NCI-H82 treated with DMSO at 0.1 percent for 48 hours (cell line): Measurements from ENCODE around the gene ZNF524.
A peak's percentile ranks its signal among the peaks of the same experiment; 100 is the strongest.

Experiments
- DNase-seq: peaks from one replicate; lab custom pipeline; 2025; ENCODE audit not compliant: unreplicated experiment; lab: John Stamatoyannopoulos, UW

ZNF524 gene

DNA sequence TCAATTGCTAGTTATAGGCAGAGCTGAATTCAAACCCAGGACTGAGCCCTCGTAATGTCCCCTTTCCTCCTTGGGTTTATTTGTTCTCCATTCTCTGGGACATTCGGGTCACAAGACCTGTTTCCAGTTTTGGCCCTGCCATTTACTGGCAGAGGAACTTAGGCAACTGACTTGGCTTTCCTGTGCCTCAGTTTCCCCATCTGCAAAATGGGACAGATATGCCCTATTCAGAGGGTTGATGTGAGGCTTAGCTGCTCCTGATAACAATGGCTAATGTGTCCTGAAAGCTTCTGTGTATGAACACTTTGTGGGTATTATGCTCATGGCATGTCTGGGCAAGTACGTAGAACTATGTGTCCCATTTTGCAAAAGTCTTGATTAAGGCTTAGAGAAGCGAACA is 996 bp downstream of the ZNF524 start:
- no peak for DNase-seq

DNA sequence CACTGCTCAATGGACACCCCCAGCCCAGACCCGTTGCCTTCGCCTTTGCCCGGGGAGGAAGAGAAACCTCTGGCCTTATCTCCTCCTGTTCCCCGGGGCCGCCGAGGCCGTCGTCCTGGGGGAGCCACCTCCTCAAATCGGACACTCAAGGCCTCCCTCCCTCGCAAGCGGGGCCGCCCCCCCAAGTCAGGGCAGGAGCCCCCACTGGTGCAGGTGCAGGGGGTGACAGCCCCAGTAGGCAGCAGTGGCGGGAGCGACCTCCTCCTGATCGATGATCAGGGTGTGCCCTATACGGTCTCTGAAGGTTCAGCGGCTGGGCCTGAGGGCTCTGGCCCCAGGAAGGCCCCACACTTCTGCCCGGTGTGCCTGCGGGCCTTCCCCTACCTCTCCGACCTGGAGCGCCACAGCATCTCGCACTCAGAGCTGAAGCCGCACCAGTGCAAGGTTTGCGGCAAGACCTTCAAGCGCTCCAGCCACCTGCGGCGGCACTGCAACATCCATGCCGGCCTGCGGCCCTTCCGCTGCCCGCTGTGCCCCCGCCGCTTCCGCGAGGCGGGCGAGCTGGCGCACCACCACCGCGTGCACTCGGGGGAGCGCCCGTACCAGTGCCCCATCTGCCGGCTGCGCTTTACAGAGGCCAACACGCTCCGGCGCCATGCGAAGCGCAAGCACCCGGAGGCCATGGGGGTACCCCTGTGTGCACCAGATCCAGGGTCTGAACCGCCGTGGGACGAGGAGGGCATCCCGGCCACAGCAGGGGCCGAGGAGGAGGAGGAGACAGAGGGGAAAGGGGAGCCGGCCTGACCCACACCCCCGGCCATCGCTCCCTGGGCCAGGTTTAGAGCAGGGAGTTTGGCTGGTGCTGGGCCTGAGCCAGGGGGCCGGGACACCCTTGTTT is 2.3 kb downstream of the ZNF524 start:
- no peak for DNase-seq

DNA sequence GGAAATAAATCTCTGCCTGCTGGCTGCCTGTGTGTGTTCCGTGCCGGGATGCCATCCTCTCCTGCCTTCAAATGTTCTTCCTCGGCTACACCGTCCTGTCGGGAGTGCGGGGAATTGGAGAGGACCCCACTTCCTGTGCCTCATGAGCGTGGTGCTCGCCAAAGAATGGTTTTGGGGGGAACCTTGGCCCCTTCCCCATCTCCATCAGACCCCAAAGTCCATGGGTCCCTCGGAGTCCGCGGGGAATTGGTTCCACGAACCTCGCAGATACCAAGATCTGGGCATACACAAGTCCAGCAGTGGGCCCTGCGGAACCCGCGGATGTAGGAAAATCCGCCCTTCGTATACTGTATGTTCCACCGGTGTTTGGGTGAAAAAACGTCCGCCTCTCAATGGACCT is 3.0 kb downstream of the ZNF524 start:
- DNase-seq: no peak

DNA sequence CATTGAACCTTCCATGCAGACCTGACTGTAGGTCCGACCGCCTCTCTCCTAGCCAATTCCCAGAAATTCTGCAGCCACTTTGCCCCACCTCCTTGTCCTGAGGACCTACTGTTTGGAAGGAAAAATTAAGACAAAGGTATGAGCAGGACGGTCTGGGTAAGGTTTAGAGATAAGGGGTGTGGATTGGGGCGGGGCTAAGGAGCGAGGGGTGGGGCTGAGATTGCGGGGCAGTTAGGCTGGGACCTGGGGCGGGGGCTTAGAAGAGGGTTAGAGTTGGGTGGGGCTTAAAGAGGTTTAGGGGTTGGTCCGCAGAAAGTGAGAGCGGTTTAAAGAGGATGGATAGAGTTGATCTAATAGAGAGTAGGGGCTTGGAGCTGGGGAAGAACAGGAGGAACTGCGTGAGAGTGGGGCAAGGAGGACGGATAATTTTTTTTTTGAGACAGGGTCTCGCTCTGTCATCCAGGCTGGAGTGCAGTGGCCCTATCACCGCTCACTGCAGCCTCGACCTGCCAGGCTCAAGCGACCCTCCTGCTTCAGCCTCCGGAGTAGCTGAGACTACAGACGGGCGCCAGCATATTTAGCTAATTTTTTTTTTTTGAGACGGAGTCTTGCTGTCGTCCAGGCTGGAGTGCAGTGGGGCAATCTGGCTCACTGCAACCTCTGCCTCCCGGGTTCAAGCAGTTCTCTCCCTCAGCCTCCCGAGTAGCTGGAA is 3.6 kb downstream of the ZNF524 start:
- DNase-seq: no peak

DNA sequence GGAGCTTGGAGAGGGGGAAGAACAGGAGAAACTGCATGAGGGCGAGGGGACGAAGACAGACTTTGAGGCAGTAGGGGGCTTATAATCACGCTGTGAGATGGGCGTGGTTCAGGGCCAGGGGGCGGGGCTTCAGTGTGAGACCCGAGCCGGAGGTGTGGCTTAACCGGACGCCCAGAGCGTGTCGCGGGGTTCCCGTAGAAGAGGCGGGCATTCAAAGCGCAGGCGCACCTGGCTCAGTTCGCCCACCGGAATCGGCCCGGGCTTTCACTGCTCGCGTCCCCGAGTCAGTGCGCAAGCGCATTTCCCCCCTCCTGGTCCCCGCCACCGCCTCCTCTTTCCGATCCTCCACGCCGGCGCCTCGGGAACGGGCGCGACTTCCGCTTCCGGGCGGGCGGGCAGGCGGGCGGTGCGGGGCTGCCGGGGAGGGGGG is 5.1 kb downstream of the ZNF524 start:
- peak; percentile 97 for DNase-seq

DNA sequence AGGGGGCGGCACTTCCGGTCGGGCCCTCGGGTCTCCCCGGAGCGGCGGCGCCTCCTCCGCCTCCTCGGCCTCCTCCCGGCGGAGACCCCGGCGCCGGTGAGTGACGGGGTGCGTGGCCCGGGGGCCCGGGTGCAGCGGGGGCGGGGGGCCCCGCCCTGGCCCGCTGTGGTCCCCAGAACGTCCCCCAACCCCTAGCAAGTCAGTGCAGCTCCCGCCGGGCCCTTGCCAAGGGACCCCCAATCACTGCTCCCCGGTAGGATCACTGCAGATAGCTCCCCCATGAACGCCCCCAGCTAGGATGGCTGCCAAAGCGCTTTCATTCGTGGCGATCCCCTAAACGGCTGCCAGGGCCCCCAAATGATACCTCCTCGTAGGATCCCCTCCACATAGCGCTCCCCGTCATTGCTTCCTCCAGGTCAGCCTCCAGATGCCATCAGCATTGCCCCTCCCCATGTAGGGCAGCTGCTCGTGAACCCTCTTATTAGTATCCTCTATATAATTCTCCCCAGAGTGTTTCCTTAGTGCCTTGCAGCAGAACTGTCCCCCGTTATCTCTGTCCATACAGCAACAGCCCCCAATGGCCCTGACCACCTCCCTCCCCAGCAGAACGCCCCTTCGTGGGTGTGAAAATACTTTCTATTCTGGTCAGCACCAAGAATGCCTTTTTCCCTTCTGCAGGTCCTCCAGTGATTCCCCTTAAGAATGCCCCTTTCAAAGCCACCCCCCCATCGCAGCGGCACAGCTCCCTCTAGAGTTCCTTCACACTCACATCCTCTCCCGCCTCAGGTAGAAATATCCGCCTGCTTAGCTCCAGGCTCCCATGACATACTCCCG is 5.8 kb downstream of the ZNF524 start, which contains the start of gene ZNF865:
Gene ZNF865 (plus strand): TSS at position 11 of the 834 bp plus-strand sequence. CDS start 7,972 bp downstream, outside the sequence.
- peak; percentile 75 for DNase-seq

DNA sequence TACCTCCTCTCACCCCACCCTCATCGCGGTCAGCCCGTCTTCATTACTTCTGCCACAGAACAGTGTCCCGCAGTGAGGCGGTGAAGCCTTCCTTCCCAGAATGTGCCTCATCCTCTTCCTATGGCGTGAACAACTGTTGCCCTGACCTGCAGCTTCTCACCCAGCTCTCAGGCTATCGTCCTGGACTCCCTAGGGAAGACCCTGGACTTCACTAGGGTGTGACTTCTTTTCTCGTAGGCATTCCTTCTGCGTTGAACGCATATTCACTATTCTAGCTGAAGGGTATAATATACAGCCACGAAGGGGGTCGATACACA is 6.3 kb downstream of the ZNF524 start:
- DNase-seq: no peak

DNA sequence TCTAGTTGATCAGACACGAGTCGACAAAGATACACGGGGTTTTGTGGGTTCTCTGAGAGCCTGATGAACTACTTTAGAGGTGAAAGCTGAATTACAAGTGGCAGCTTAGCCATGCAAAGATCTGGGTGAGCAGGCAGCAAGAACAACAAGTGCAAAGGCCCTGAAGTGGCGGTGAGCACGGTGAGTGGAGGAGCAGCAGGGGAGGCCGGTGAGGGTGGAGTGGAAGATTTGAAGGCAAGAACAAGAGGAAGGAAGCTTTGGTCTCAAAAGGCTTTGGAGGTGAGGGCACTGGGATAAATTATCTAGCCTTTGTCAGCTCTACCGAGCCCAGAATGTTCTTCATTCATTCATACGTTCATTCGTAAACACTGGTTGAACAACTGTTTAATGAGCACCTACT is 6.7 kb downstream of the ZNF524 start:
- no peak for DNase-seq

DNA sequence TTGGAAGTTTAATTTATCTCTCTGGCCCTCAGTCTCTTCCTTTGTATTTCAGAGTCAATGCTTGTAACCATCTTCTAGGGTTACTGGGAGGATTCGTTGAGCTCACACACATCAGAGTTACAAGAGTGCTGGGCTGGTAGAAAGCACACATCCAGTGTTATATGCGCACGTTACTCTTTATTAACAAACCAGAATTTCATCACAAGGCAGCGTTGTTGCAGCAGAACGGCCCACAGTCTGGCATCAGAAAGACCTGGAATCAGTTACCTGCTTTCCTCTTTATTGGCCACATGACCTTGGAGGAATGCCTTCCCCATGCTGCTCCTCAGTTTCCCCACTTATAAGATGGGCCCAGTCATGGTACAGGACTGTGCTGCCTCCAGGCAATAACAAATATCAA is 9.2 kb downstream of the ZNF524 start:
- no peak for DNase-seq

DNA sequence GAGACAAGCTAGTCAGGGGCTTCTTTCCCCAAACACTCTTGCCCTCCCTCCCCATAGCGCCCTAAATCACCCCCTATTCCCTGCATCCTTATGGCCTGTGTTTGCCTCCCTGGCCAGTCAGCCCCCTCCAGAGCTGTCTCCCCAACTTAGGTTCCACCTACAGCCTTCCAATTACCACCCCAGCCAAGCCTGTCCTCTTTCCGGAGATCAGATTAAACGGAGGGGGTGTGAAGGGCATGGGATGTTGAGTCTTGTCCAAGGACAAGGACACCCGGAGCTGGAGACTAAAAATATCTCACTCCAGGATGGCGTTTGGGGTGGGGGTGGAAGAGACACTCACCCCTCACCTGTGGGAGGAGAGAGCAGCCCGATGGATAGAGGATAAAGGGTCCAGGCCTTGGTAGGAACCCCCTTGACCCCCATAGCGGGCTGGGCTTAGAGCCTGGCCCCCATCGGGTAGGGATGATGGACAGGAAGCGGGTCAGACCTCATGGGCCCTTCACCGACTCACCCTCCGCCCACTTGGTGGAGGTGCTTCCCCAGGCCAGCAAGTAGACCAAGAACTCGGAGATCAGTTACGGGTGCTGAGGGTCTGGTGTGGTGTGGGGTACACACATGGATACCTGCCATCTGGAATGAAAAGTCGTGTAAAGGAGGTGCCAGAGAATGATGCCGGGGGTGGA is 11.4 kb downstream of the ZNF524 start:
- DNase-seq: no peak

DNA sequence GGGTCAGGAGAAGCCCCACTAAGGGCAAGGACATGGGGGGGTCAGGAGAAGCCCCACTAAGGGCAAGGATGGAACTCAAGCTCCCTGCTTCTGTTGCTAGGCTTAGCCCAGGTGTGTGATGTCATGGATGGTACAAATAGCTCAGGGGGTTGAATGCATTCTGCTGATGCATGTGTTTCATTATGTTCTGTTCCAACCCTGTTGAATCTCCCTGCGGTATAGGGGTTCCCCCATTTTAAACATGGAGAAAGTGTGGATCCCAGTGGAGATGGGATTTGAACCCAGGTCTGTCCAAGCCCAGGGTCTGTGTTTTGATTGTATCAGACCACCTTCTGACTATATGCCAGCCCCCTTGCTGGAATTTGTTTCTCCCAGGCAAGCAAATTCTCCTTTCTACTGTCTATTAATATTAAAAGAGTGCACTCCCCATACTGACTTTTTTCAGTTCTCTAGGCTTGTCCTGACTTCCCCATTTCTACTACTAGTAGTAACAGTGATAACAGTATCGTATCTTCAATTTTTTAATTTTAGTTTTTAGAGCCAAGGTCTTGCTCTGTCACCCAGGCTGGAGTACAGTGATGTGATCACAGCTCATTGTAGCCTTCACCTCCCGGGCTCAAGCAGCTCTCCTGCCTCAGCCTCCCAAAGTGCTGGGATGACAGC is 12.0 kb downstream of the ZNF524 start:
- no peak for DNase-seq

DNA sequence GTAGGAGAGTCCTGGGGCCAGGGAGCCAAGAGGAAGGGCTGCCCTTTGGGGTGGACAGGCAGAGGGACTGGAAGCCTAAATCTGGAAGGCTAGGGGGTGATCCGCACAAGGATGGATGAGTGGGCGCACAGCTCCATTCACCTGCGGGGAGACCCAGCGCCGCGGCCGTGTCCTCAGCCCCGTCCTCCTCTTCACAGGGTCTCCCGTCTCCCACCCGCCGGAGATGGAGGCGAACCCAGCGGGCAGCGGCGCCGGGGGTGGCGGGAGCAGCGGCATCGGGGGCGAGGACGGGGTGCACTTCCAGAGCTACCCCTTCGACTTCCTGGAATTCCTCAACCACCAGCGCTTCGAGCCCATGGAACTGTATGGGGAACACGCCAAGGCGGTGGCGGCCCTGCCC is 13.3 kb downstream of the ZNF524 start:
- no peak for DNase-seq

DNA sequence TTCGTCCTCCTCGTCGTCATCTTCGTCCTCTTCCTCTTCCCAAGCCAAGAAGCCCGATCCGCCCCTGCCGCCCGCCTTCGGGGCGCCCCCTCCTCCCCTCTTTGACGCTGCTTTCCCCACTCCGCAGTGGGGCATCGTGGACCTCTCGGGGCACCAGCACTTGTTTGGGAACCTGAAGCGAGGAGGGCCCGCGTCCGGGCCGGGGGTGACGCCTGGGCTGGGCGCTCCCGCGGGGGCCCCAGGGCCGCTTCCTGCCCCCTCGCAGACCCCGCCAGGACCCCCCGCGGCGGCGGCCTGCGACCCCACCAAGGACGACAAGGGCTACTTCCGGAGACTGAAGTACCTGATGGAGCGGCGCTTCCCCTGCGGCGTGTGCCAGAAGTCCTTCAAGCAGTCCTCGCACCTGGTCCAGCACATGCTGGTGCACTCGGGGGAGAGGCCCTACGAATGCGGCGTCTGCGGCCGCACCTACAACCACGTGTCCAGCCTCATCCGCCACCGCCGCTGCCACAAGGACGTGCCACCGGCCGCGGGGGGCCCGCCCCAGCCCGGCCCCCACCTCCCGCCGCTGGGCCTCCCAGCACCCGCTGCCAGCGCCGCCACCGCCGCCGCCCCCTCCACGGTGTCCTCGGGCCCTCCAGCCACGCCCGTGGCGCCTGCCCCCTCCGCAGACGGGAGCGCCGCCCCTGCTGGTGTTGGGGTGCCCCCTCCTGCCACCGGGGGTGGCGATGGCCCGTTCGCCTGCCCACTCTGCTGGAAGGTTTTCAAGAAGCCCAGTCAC is 14.0 kb downstream of the ZNF524 start:
- DNase-seq: no peak

DNA sequence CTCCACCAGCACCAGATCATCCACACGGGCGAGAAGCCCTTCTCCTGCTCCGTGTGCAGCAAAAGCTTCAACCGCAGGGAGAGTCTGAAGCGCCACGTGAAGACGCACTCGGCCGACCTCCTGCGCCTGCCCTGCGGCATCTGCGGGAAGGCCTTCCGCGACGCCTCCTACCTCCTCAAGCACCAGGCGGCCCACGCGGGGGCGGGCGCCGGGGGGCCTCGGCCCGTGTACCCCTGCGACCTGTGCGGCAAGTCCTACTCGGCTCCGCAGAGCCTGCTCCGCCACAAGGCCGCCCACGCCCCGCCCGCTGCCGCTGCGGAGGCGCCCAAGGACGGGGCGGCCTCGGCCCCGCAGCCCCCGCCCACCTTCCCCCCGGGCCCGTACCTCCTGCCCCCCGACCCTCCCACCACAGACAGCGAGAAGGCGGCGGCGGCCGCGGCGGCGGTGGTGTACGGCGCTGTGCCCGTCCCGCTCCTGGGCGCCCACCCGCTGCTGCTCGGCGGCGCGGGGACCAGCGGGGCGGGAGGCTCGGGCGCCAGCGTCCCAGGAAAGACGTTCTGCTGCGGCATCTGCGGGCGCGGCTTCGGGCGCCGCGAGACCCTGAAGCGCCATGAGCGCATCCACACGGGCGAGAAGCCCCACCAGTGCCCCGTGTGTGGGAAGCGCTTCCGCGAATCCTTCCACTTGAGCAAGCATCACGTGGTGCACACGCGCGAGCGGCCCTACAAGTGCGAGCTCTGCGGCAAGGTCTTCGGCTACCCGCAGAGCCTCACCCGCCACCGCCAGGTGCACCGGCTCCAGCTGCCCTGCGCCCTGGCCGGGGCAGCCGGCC is 14.8 kb downstream of the ZNF524 start:
- DNase-seq: no peak

DNA sequence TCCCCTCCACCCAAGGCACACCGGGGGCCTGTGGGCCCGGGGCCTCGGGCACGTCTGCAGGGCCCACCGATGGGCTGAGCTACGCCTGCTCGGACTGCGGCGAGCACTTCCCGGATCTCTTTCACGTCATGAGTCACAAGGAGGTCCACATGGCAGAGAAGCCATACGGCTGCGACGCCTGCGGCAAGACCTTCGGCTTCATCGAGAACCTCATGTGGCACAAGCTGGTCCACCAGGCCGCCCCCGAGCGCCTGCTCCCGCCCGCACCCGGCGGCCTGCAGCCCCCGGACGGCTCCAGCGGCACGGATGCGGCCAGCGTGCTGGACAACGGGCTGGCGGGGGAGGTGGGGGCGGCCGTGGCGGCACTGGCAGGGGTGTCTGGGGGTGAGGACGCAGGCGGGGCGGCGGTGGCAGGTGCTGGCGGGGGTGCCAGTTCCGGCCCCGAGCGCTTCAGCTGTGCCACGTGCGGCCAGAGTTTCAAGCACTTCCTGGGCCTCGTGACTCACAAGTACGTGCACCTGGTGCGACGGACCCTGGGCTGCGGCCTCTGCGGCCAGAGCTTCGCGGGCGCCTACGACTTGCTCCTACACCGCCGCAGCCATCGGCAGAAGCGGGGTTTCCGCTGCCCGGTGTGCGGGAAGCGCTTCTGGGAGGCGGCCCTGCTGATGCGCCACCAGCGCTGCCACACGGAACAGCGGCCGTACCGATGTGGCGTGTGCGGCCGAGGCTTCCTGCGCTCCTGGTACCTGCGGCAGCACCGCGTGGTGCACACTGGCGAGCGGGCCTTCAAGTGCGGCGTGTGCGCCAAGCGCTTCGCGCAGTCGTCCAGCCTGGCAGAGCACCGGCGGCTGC is 15.7 kb downstream of the ZNF524 start:
- DNase-seq: no peak

DNA sequence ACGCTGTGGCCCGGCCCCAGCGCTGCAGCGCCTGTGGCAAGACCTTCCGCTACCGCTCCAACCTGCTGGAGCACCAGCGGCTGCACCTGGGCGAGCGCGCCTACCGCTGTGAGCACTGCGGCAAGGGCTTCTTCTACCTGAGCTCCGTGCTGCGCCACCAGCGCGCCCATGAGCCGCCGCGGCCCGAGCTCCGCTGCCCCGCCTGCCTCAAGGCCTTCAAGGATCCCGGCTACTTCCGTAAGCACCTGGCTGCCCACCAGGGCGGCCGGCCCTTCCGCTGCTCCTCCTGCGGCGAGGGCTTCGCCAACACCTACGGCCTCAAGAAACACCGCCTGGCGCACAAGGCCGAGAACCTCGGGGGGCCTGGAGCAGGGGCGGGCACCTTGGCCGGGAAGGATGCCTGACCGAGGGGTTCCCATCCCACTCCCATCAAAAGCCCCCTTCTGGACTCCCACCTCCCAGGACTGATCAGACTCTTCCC is 16.3 kb downstream of the ZNF524 start:
- DNase-seq: no peak

DNA sequence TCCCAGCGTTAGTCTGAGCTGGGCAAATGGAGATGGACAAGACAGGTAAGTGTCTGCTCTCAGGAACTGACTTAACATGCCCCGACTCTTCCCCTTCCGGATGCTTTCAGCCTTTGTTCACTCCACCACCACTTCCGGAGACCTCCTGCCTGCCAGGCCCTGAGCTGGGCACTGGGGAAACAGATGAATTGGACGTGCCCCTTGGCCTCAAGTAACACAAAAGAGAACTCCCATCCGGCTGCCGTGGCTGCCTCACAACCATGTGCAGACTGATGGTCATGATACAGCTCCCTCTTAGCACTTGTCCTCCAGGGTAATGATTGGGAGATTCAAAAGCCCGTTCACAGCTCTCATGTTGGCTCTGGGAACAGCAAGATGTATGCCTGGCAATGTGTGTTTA is 17.3 kb downstream of the ZNF524 start:
- DNase-seq: no peak

DNA sequence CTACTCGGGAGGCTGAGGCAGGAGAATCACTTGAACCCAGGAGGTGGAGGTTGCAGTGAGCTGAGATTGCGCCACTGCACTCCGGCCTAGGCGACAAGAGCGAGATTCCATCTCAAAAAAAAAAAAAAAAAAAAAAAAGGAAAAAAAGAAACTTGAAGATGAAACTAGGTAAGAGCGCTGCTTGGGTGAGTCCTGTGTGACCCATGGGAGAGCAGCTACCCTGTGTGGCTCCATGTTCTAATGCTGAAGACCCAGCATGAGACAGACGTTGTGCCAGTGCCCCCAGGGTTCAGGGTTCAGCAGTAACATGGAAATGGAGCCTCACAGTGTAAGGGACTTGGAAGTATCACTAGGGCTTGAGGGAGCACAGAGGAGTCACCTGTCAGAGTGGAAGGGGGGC is 18.3 kb downstream of the ZNF524 start:
- DNase-seq: no peak
